Measurements from ENCODE around the gene PRKACG.
"Not testable (repeated sequence)": the region's sequence is repeated elsewhere in the genome, so short reads cannot be mapped to it uniquely, and the experiment has no call there.

PRKACG gene

DNA sequence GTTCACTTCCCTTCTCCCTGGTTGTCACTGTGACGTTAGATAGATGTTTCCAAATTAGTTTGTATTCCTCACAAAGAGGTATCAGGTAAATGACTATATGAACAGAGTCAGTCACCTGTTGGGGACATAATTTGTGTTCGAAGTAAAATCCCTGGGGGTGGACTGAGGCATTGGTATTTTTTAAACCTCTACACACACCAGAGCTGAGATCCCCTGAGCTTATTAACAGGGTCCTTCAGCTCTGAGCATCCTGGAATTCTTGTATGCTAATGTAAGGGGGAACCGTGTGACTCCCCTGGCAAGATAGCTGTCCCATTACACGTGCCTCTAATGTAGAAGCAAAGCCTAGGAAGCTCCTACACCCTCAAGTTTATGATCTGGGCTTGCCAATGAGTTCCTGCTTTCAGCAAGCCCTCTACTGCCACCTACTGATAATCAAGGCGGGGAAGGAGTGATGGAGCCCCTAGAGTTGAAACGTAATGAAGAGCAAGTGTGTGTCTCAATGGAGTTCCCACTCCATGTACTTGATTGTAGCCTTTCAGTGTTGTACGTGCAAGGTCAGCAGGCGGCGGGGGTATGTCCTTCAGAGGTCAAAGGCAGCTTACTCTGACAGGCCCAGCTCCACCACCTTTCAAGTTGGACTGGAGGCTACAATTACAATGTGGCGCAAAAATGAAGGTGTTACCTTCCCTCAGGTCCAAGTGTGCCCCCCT is 14.4 kb downstream of the PRKACG start:
- Histone ChIP-seq H3K4me1 (ENCODE audit: control insufficient read depth in 1 of 2, insufficient read depth in 2 of 2, low read length in 2 of 2) (peaks cover 3 to 4% of the 10 kb centered on the region in 2 donors), H3K27me3 (ENCODE audit: low read depth, low read length) (no peaks in the 10 kb centered on the region), H3K4me3 (ENCODE audit: low read depth in 1 of 2, low read length in 2 of 2) (no peak overlapping the region), H3K9me3 (ENCODE audit: control insufficient read depth in 1 of 2, low read length in 2 of 2) (no peaks in the 10 kb centered on the region), H3K36me3 (ENCODE audit: control insufficient read depth in 1 of 2, insufficient read depth in 2 of 2, low read length in 2 of 2) (no peaks in the 10 kb centered on the region), H3K27ac (ENCODE audit: low read length) (no peak overlapping the region)

DNA sequence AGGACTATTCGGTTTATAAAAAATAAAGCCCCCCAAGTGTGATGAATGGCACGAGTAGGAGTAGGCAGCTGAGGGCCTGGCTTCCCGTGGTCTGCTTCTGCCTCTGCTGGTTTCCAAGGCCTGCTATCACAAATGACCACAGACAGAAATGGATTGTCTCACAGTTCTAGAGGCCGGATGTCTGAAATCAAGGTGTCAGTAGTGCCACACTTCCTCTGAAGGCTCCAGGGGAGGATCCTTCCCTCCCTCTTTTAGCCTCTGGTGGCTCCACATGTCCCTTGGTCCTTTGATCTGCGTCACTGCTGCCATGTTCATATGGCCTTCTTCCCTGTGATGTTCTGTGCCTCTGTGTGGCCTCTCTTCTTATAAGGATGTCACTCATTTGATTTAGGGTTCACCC is 15.1 kb downstream of the PRKACG start:
- no peaks in the 10 kb centered on the region for H3K27me3 ChIP-seq (ENCODE audit: low read depth, low read length)
- H3K4me3 ChIP-seq (ENCODE audit: low read depth in 1 of 2, low read length in 2 of 2): no peak overlapping the region
- no peak overlapping the region for H3K27ac ChIP-seq (ENCODE audit: low read length)
- peaks cover 3 to 4% of the 10 kb centered on the region in 2 donors for H3K4me1 ChIP-seq (ENCODE audit: control insufficient read depth in 1 of 2, insufficient read depth in 2 of 2, low read length in 2 of 2)
- H3K36me3 ChIP-seq (ENCODE audit: control insufficient read depth in 1 of 2, insufficient read depth in 2 of 2, low read length in 2 of 2): no peaks in the 10 kb centered on the region
- no peaks in the 10 kb centered on the region for H3K9me3 ChIP-seq (ENCODE audit: control insufficient read depth in 1 of 2, low read length in 2 of 2)

DNA sequence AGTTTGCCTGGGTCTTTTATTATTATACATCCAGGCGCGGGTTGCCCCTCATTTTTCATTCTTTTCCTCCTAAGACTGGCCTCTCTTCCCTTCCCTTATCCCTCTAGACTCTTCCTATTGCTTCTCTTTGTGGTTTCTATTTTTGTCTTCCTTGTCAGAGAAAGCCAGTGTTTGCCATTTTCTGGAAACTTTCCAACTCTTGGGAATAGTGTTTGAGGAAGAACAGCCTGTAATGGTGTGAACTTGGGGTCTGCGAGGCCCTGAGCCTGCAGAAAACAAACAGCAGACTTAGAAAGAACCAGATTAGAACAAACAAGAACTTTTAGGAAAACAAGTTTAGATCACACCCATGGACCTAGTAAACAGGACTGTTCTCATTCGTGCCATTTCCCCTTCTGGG is 15.5 kb downstream of the PRKACG start:
- H3K4me1 ChIP-seq (ENCODE audit: control insufficient read depth in 1 of 2, insufficient read depth in 2 of 2, low read length in 2 of 2): peaks cover 3 to 4% of the 10 kb centered on the region in 2 donors
- H3K9me3 ChIP-seq (ENCODE audit: control insufficient read depth in 1 of 2, low read length in 2 of 2): no peaks in the 10 kb centered on the region
- H3K27me3 ChIP-seq (ENCODE audit: low read depth, low read length): no peaks in the 10 kb centered on the region
- no peak overlapping the region for H3K4me3 ChIP-seq (ENCODE audit: low read depth in 1 of 2, low read length in 2 of 2)
- no peak overlapping the region for H3K27ac ChIP-seq (ENCODE audit: low read length)
- no peaks in the 10 kb centered on the region for H3K36me3 ChIP-seq (ENCODE audit: control insufficient read depth in 1 of 2, insufficient read depth in 2 of 2, low read length in 2 of 2)

DNA sequence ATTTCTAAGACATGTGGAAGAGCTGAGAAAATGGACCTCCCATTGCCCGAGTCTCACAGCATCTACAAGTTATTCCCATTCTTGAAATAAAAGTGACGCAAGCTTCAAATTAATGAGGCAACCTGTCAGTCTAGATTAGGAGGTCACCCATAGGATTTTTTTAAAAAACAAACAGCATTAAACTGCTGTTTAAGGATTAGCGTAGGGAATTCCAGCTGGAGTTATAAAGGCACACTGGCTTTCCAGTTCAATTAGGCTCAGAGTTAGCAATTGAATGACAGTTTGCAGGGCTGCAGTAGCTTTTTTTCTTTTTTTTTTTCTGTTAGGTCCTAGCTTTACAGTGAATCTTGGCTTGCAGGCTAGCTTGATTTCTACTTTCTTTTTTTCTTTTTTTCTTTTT is 16.2 kb downstream of the PRKACG start:
- no peak overlapping the region for H3K27ac ChIP-seq (ENCODE audit: low read length)
- no peaks in the 10 kb centered on the region for H3K27me3 ChIP-seq (ENCODE audit: low read depth, low read length)
- H3K4me3 ChIP-seq (ENCODE audit: low read depth in 1 of 2, low read length in 2 of 2): no peak overlapping the region
- H3K9me3 ChIP-seq (ENCODE audit: control insufficient read depth in 1 of 2, low read length in 2 of 2): no peaks in the 10 kb centered on the region
- H3K4me1 ChIP-seq (ENCODE audit: control insufficient read depth in 1 of 2, insufficient read depth in 2 of 2, low read length in 2 of 2): peaks cover 3 to 4% of the 10 kb centered on the region in 2 donors
- H3K36me3 ChIP-seq (ENCODE audit: control insufficient read depth in 1 of 2, insufficient read depth in 2 of 2, low read length in 2 of 2): no peaks in the 10 kb centered on the region

DNA sequence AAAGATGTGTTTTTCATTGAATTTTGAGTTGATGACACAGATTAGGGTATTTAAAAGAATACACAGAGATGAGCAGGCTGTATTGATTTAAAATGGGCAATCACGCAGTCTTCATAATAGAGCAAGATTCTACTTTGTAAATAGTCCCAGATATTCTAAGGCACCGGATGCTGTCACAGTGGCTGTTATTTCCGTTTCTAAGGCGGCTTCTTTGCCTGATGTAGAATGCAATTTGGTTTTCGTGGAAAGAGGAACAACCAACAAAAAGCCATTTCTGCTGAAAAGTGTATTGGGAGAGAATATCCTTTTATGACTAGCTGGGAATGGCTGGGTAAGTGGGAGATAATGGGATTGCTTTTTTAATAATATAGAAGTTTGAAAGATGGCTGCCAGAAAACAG is 17.5 kb downstream of the PRKACG start:
- Histone ChIP-seq H3K27ac (ENCODE audit: low read length) (no peak overlapping the region), H3K4me3 (ENCODE audit: low read depth in 1 of 2, low read length in 2 of 2) (no peak overlapping the region), H3K4me1 (ENCODE audit: control insufficient read depth in 1 of 2, insufficient read depth in 2 of 2, low read length in 2 of 2) (peaks cover 3 to 4% of the 10 kb centered on the region in 2 donors), H3K27me3 (ENCODE audit: low read depth, low read length) (no peaks in the 10 kb centered on the region), H3K9me3 (ENCODE audit: control insufficient read depth in 1 of 2, low read length in 2 of 2) (no peaks in the 10 kb centered on the region), H3K36me3 (ENCODE audit: control insufficient read depth in 1 of 2, insufficient read depth in 2 of 2, low read length in 2 of 2) (no peaks in the 10 kb centered on the region)

DNA sequence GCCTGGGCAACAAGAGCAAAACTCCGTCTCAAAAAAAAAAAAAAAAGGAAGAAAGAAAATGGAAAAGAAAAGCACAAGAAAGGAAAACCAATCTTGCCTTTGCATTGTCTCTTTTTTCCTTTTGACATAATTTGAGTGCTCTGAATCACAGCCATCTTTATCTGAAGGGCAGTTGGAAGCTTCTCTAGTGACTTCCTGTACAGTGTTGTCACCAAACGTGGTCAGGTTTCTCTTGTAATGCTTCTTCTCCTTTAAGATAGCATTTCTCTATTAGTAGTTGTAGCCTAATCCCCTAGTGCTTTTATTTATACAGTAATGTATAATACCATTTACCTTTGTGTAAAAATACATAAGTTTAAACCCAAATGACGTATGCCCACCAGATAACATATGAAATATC is 18.1 kb downstream of the PRKACG start:
- no peak overlapping the region for H3K4me3 ChIP-seq (ENCODE audit: low read depth in 1 of 2, low read length in 2 of 2)
- no peaks in the 10 kb centered on the region for H3K9me3 ChIP-seq (ENCODE audit: control insufficient read depth in 1 of 2, low read length in 2 of 2)
- no peak overlapping the region for H3K27ac ChIP-seq (ENCODE audit: low read length)
- no peaks in the 10 kb centered on the region for H3K27me3 ChIP-seq (ENCODE audit: low read depth, low read length)
- no peaks in the 10 kb centered on the region for H3K36me3 ChIP-seq (ENCODE audit: control insufficient read depth in 1 of 2, insufficient read depth in 2 of 2, low read length in 2 of 2)
- peaks cover 3 to 4% of the 10 kb centered on the region in 2 donors for H3K4me1 ChIP-seq (ENCODE audit: control insufficient read depth in 1 of 2, insufficient read depth in 2 of 2, low read length in 2 of 2)

DNA sequence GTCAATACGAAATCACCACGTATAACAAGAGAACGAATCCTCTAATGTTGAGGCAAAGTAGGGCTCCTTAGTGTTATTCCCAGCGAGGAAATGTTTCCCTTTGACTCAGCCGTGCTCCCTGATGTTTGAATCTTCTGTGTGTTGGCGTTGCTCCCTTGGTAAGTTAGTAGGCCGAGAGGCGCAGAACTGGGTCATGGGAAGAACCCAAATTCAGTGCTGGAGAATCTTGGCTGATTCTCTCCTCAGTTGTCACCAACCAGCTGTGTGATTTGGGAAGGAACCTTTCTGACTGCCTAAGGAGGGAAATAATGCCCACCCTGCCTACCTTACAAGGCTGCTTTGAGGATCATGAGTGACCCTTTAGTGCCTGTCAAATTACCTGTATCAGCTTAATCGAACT is 22.5 kb downstream of the PRKACG start:
- Histone ChIP-seq H3K27ac (ENCODE audit: low read length) (no peak overlapping the region), H3K27me3 (ENCODE audit: low read depth, low read length) (no peaks in the 10 kb centered on the region), H3K4me1 (ENCODE audit: control insufficient read depth in 1 of 2, insufficient read depth in 2 of 2, low read length in 2 of 2) (no peaks in the 10 kb centered on the region), H3K36me3 (ENCODE audit: control insufficient read depth in 1 of 2, insufficient read depth in 2 of 2, low read length in 2 of 2) (no peaks in the 10 kb centered on the region), H3K9me3 (ENCODE audit: control insufficient read depth in 1 of 2, low read length in 2 of 2) (no peaks in the 10 kb centered on the region), H3K4me3 (ENCODE audit: low read depth in 1 of 2, low read length in 2 of 2) (no peak overlapping the region)

DNA sequence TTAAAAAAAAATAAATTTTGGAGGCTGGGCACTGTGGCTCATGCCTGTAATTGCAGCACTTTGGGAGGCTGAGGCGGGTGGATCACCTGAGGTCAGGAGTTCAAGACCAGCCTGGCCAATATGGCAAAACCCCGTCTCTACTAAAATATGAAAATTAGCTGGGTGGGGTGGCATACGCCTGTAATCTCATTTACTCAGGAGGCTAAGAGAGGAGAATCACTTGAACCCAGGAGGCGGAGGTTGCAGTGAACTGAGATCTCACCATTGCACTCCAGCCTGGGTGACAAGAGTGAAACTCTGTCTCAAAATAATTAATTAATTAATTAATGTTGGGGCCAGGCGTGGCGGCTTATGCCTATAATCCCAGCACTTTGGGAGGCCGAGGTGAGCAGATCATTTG is 27.0 kb downstream of the PRKACG start:
- H3K36me3 ChIP-seq (ENCODE audit: control insufficient read depth in 1 of 2, insufficient read depth in 2 of 2, low read length in 2 of 2); H3K27ac ChIP-seq (ENCODE audit: low read length); H3K4me3 ChIP-seq (ENCODE audit: low read depth in 1 of 2, low read length in 2 of 2); H3K9me3 ChIP-seq (ENCODE audit: control insufficient read depth in 1 of 2, low read length in 2 of 2); H3K27me3 ChIP-seq (ENCODE audit: low read depth, low read length); H3K4me1 ChIP-seq (ENCODE audit: control insufficient read depth in 1 of 2, insufficient read depth in 2 of 2, low read length in 2 of 2): not testable (repeated sequence)

DNA sequence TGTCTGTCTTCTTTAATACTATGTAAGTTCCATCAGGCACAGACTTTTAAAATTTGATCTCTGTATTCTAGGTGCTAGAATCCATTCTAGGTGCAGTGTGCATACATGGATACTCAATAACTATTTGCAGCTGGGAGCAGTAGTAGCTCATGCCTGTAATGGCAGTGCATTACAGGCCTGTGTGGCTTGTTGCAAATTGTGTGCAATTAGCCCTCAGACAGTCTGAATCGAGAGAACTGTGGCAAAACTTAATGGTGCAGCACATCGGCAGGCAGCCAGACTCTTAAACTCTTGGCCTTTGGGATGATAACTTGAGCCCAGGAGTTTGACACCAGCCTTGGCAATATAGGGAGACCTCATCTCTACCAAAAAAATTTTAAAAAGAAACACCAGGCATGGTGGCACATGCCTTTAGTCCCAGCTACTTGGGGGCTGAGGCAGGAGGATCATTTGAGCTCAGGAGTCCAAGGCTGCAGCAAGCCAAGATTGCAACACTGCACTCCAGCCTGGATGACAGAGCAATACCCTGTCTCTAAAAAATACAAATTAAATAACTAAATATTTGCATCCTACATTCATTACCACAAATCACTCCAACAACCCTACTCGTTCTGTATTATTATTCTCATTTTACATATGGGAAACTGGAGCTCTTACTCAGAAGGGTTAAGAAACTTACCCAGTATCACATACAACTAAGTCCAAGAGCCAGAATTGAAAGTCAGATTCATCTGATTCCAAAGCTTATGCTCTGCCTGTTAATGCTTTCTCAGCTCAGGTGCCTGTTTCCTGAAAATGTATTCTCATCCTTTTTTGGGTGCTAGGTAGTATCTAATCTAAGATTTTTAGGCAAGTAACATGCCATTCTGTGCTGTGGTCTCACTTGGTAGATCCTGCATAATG is 30.1 kb downstream of the PRKACG start:
- Histone ChIP-seq H3K9me3 (ENCODE audit: control insufficient read depth in 1 of 2, low read length in 2 of 2) (no peaks in the 10 kb centered on the region), H3K27me3 (ENCODE audit: low read depth, low read length) (no peaks in the 10 kb centered on the region), H3K36me3 (ENCODE audit: control insufficient read depth in 1 of 2, insufficient read depth in 2 of 2, low read length in 2 of 2) (no peaks in the 10 kb centered on the region), H3K4me3 (ENCODE audit: low read depth in 1 of 2, low read length in 2 of 2) (no peak overlapping the region), H3K27ac (ENCODE audit: low read length) (no peak overlapping the region), H3K4me1 (ENCODE audit: control insufficient read depth in 1 of 2, insufficient read depth in 2 of 2, low read length in 2 of 2) (peaks cover 0 to 19% of the 10 kb centered on the region in 2 donors)

DNA sequence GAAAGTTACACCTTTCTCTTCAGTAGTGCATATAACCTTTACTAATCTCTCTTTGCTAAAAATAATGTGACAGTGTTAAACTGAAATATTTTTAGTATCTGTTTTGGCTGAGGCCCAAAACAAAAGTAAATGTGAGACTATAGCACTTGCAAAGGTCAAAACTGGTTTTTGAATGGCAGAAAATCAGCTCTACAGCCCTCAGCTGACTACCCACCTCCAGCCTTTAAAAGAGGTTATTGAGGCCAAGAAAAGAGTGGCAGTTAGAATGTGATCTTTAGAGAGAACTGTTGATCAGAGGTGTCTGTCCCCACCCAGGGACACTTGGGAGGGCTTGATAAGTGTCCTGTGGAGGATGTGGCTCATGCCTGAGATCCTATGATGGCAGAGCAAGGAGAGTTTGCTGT is 30.9 kb downstream of the PRKACG start:
- H3K4me3 ChIP-seq (ENCODE audit: low read depth in 1 of 2, low read length in 2 of 2): no peak overlapping the region
- no peaks in the 10 kb centered on the region for H3K36me3 ChIP-seq (ENCODE audit: control insufficient read depth in 1 of 2, insufficient read depth in 2 of 2, low read length in 2 of 2)
- no peaks in the 10 kb centered on the region for H3K9me3 ChIP-seq (ENCODE audit: control insufficient read depth in 1 of 2, low read length in 2 of 2)
- H3K27ac ChIP-seq (ENCODE audit: low read length): no peak overlapping the region
- peaks cover 0 to 19% of the 10 kb centered on the region in 2 donors for H3K4me1 ChIP-seq (ENCODE audit: control insufficient read depth in 1 of 2, insufficient read depth in 2 of 2, low read length in 2 of 2)
- H3K27me3 ChIP-seq (ENCODE audit: low read depth, low read length): no peaks in the 10 kb centered on the region

DNA sequence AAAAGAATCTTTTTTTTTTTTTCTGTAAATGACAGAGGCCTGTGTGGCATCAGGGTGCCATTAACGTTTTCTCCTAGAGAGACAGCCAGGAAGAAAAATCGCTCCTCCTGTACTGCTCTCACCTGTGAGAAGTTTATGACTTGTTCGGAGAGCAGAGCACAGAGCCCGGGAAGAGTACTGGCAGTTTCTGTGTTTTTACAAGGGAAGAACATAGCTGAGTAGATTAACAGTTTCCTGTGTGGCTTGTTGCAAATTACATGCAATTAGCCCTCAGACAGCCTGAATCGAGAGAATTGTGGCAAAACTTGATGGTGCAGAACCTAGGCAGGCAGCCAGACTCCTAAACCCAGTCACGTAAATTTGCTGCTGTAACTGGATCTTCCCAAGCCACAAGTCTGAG is 32.1 kb downstream of the PRKACG start:
- peaks cover 0 to 19% of the 10 kb centered on the region in 2 donors for H3K4me1 ChIP-seq (ENCODE audit: control insufficient read depth in 1 of 2, insufficient read depth in 2 of 2, low read length in 2 of 2)
- H3K36me3 ChIP-seq (ENCODE audit: control insufficient read depth in 1 of 2, insufficient read depth in 2 of 2, low read length in 2 of 2): no peaks in the 10 kb centered on the region
- H3K4me3 ChIP-seq (ENCODE audit: low read depth in 1 of 2, low read length in 2 of 2): no peak overlapping the region
- no peaks in the 10 kb centered on the region for H3K9me3 ChIP-seq (ENCODE audit: control insufficient read depth in 1 of 2, low read length in 2 of 2)
- no peak overlapping the region for H3K27ac ChIP-seq (ENCODE audit: low read length)
- H3K27me3 ChIP-seq (ENCODE audit: low read depth, low read length): no peaks in the 10 kb centered on the region

All from muscle layer of duodenum (tissue), 2 donors.